B cell (primary cell): ENCODE measurements around the gene NCS1.
"Not testable (repeated sequence)": the region's sequence is repeated elsewhere in the genome, so short reads cannot be mapped to it uniquely, and the experiment has no call there.

Experiments
- CTCF ChIP-seq: fragments of 200-600 bp; IDR thresholded peaks from one replicate; pipeline ENCODE4 v1.8.0; 2022; ENCODE audit warnings: antibody characterized with exemption, mild to moderate bottlenecking
- EZH2 ChIP-seq: IDR thresholded peaks from 2 replicates; pipeline ENCODE4 v1.6.1; 2012; ENCODE audit warnings: borderline replicate concordance, low read depth, mild to moderate bottlenecking, moderate library complexity, low read length; ENCODE audit not compliant: insufficient read depth, poor library complexity, severe bottlenecking

- TF ChIP-seq CTCF, EZH2: not testable (repeated sequence)
Observed at GRCh38 chr9:130277525-130277924, 105.3 kb downstream of the NCS1 start.
